Endothelial cell (in vitro differentiated cells): ENCODE data around the gene PLXNB3. TPM values are rescaled to one million over a fixed set of nuclear protein-coding genes. Genes with fewer than 3 reads are reported as not detected.

Experiments
- DNase-seq: peaks from one replicate; pipeline ENCODE4 v3.0.0; 2021; ENCODE audit warnings: low spot score
- H3K27ac Mint-ChIP-seq: one replicate; pipeline ENCODE4 v1.8.0; 2021; ENCODE audit warnings: mixed read lengths, inconsistent platforms; ENCODE audit not compliant: unreplicated experiment
- H3K27me3 Mint-ChIP-seq: one replicate; pipeline ENCODE4 v1.8.0; 2021; ENCODE audit warnings: mild to moderate bottlenecking, moderate library complexity, mixed read lengths, inconsistent platforms; ENCODE audit not compliant: unreplicated experiment
- H3K36me3 Mint-ChIP-seq: one replicate; pipeline ENCODE4 v1.8.0; 2021; ENCODE audit warnings: mild to moderate bottlenecking, low read depth, mixed read lengths, inconsistent platforms; ENCODE audit not compliant: unreplicated experiment
- H3K4me1 Mint-ChIP-seq: one replicate; pipeline ENCODE4 v1.8.0; 2021; ENCODE audit warnings: mild to moderate bottlenecking, mixed read lengths, inconsistent platforms; ENCODE audit not compliant: unreplicated experiment
- H3K4me3 Mint-ChIP-seq: one replicate; pipeline ENCODE4 v1.8.0; 2021; ENCODE audit warnings: mild to moderate bottlenecking, mixed read lengths, inconsistent platforms; ENCODE audit not compliant: unreplicated experiment
- H3K9me3 Mint-ChIP-seq: one replicate; pipeline ENCODE4 v1.8.0; 2021; ENCODE audit warnings: mixed read lengths, inconsistent platforms; ENCODE audit not compliant: unreplicated experiment
- total RNA-seq: library from RNA; stranded (reverse); fragmentation: NEBNext Ultra II Directional; extraction: Animal tissue kit (Norgen Biotek cat#: 25700); gene quantifications from one replicate; pipeline ENCODE4 v1.2.1, GENCODE V29; 2021; ENCODE audit not compliant: unreplicated experiment
- TF ChIP-seq, protein P1 (sequence below): fragments of 200-600 bp; sonication (generic); IDR thresholded peaks from one replicate; pipeline ENCODE4 v1.5.0; 2021; ENCODE audit warnings: antibody characterized with exemption; ENCODE audit not compliant: unreplicated experiment

PLXNB3 gene
- total RNA-seq, 1 donor from 2014 or later = 11.2 TPM

DNA sequence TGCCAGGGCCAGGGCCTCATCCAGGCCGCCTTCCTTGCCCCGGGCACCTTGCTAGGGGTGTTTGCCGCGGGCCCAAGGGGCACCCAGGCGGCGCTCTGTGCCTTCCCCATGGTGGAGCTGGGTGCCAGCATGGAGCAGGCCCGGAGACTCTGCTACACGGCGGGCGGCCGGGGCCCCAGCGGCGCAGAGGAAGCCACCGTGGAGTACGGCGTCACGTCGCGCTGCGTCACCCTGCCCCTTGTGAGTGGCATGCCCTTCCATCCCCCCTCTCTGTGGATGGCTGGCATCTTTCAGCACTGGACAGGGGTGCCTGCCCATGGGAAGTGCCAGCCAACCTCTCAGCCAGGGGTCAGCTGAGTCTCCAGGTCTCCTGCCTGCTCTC, 3.6 kb downstream of the PLXNB3 start:
- no peak for DNase-seq
- H3K36me3 Mint-ChIP-seq = no peaks in the 10 kb centered on the region
- H3K4me1 Mint-ChIP-seq = peaks cover 2% of the 10 kb centered on the region
- no peak overlapping the region for H3K27ac Mint-ChIP-seq
- no peaks in the 10 kb centered on the region for H3K9me3 Mint-ChIP-seq
- H3K4me3 Mint-ChIP-seq = no peak overlapping the region
- TF ChIP-seq, protein P1, sequence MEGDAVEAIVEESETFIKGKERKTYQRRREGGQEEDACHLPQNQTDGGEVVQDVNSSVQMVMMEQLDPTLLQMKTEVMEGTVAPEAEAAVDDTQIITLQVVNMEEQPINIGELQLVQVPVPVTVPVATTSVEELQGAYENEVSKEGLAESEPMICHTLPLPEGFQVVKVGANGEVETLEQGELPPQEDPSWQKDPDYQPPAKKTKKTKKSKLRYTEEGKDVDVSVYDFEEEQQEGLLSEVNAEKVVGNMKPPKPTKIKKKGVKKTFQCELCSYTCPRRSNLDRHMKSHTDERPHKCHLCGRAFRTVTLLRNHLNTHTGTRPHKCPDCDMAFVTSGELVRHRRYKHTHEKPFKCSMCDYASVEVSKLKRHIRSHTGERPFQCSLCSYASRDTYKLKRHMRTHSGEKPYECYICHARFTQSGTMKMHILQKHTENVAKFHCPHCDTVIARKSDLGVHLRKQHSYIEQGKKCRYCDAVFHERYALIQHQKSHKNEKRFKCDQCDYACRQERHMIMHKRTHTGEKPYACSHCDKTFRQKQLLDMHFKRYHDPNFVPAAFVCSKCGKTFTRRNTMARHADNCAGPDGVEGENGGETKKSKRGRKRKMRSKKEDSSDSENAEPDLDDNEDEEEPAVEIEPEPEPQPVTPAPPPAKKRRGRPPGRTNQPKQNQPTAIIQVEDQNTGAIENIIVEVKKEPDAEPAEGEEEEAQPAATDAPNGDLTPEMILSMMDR = no peak
- H3K27me3 Mint-ChIP-seq = peaks cover 5% of the 10 kb centered on the region

DNA sequence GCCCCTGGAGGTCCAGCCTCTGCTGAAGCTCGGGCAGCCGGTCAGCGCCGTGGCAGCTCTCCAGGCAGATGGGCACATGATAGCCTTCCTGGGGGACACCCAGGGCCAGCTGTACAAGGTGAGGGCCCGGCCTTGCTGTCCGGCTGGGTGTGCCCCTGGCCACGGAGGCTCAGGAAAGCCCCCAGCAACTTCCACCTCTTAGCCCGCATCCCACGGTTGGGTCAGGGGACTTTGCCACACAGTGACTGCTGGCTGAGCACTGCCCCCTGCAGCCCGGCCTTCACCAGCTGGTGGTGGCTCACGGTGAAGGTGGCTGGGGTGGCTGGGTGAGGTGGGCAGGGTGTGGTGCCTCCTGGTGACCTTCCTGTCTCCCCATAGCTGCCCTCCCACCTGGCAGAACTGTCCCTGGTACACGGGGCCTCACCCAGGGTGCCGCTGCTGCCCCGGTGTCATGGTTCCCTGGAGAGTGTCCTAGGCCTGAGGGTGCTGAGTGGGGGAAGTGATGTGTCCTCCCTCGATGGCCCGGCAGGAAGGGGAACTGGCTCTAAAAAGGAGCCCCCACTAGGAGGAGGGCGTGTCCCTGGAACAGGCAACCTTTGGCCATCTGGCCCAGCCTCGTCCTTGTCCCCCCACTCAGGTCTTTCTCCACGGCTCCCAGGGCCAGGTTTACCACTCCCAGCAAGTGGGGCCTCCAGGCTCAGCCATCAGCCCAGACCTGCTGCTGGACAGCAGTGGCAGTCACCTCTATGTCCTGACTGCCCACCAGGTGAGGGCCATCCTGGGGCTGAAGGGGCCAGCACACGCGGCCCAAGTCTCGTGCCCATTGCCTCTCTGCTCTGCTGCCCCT, 4.5 kb downstream of the PLXNB3 start:
- Mint-ChIP-seq H3K27me3 (peaks cover 5% of the 10 kb centered on the region), H3K4me1 (peaks cover 2% of the 10 kb centered on the region), H3K36me3 (no peaks in the 10 kb centered on the region), H3K27ac (no peak overlapping the region), H3K4me3 (no peak overlapping the region), H3K9me3 (no peaks in the 10 kb centered on the region)
- TF ChIP-seq, protein P1 = no peak
- no peak for DNase-seq

DNA sequence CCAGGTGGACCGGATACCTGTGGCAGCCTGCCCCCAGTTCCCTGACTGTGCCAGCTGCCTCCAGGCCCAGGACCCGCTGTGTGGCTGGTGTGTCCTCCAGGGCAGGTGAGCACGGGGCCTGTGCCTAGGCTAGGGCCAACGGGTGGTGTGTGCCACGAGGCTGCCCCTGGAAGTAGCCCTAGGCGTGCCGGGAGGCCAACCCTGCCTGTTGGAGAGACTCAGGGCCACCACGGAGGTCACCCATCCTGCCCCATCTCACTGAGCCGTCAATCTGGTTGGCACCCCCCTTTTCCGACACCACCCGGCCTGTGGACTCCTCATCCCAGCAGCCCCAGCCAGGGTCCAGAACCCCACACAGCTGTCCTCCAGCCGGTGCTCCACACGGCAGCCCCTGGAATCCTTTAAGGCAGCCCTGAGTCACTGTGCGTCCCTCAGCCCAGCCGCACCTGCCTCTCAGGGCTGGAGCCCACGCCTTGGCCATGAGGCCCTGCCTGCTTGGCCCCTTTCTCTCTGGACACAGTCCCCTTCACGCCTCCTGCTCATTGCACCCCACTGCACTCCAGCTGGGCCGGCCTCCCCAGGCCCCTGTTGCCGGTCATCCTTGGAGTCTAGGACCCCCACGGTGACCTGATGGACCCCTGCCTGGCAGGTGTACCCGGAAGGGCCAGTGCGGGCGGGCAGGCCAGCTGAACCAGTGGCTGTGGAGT, 5.3 kb downstream of the PLXNB3 start:
- Mint-ChIP-seq H3K4me1 (peaks cover 2% of the 10 kb centered on the region), H3K4me3 (no peak overlapping the region), H3K9me3 (no peaks in the 10 kb centered on the region), H3K27me3 (peaks cover 5% of the 10 kb centered on the region), H3K27ac (no peak overlapping the region), H3K36me3 (no peaks in the 10 kb centered on the region)
- TF ChIP-seq, protein P1 = no peak
- DNase-seq = no peak

DNA sequence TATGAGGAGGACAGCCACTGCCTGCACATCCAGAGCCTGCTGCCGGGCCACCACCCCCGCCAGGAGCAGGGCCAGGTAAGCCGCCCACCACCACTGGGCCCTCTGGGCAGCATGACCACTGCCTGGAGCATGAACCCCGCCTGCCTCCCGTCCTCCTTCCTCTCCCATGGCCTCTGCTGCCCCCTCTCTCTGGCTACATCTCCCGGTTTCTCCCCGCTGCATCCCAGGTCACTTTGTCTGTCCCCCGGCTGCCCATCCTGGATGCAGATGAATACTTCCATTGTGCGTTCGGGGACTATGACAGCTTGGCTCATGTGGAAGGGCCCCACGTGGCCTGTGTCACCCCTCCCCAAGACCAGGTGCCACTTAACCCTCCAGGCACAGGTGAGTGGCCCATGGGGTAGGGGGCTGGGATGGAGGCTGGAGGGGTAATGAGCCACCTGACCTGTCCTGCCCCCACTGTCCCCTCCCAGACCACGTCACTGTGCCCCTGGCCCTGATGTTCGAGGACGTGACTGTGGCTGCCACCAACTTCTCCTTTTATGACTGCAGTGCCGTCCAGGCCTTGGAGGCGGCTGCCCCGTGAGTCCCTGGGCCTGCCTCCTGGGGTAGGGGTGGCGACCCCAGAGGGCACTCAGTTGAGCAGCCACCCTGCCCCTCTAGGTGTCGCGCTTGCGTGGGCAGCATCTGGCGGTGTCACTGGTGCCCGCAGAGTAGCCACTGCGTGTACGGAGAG, 6.0 kb downstream of the PLXNB3 start:
- Mint-ChIP-seq H3K36me3 (no peaks in the 10 kb centered on the region), H3K4me3 (no peak overlapping the region), H3K27ac (no peak overlapping the region), H3K4me1 (peaks cover 2% of the 10 kb centered on the region), H3K9me3 (no peaks in the 10 kb centered on the region), H3K27me3 (peaks cover 5% of the 10 kb centered on the region)
- TF ChIP-seq, protein P1 = no peak
- DNase-seq = no peak
